SIG-M5 treated with dmso at 0.1 percent for 504 hours (cell line): Measurements from ENCODE around the gene TRABD2B.

Experiments used
- DNase-seq: peaks from one replicate; lab custom pipeline; 2025; ENCODE audit not compliant: unreplicated experiment; lab: John Stamatoyannopoulos, UW

Gene TRABD2B

GRCh38 chr1:48022306-48022705, 25.1 kb upstream of the TRABD2B start:
- no peak for DNase-seq

GRCh38 chr1:48021792-48022191, 24.6 kb upstream of the TRABD2B start:
- no peak for DNase-seq

GRCh38 chr1:48019714-48020315, 22.6 kb upstream of the TRABD2B start:
- no peak for DNase-seq

- no peak for DNase-seq
These were observed 21.6 kb upstream of the TRABD2B start for GRCh38 chr1:48018799-48019198.

GRCh38 chr1:48017716-48018115, 20.5 kb upstream of the TRABD2B start:
- DNase-seq: no peak

GRCh38 chr1:48016515-48016914, 19.3 kb upstream of the TRABD2B start:
- no peak for DNase-seq

GRCh38 chr1:48013270-48013669, 16.1 kb upstream of the TRABD2B start:
- no peak for DNase-seq

- DNase-seq: no peak
These were observed 9.9 kb upstream of the TRABD2B start for GRCh38 chr1:48007047-48007446.

- no peak for DNase-seq
These were observed 9.1 kb upstream of the TRABD2B start for GRCh38 chr1:48006264-48006663.

- DNase-seq: no peak
These were observed 8.3 kb upstream of the TRABD2B start for GRCh38 chr1:48005253-48006117.

- DNase-seq: peak; percentile 15
These were observed 6.8 kb upstream of the TRABD2B start for GRCh38 chr1:48003741-48004531.

- DNase-seq: no peak
These were observed 5.0 kb upstream of the TRABD2B start for GRCh38 chr1:48002142-48002541.

GRCh38 chr1:48001696-48002095, 4.5 kb upstream of the TRABD2B start:
- no peak for DNase-seq

GRCh38 chr1:48000883-48001282, 3.7 kb upstream of the TRABD2B start:
- no peak for DNase-seq

GRCh38 chr1:47999097-47999496, 1.9 kb upstream of the TRABD2B start:
- DNase-seq: no peak

- DNase-seq: no peak
These were observed 1.3 kb upstream of the TRABD2B start for GRCh38 chr1:47998396-47998990.

GRCh38 chr1:47996406-47997226, 569 bp downstream of the TRABD2B start:
- DNase-seq: no peak

- no peak for DNase-seq
These were observed 1.2 kb downstream of the TRABD2B start for GRCh38 chr1:47996060-47996405.

- no peak for DNase-seq
These were observed 1.7 kb downstream of the TRABD2B start for GRCh38 chr1:47995306-47996050.
